Osteoblast (primary cell): ENCODE results near the gene ORMDL3. TPM values are rescaled to one million over a fixed set of nuclear protein-coding genes. Genes with fewer than 3 reads are reported as not detected.

Experiments
- DNase-seq: peaks from one replicate; pipeline ENCODE4 v3.0.0; 2011; ENCODE audit warnings: low spot score, mixed read lengths; ENCODE audit not compliant: insufficient read length; ENCODE audit errors: missing footprints
- H2AFZ ChIP-seq: 2 replicates; pipeline ENCODE4 v1.6.0; 2011; ENCODE audit warnings: mild to moderate bottlenecking, low read length
- H3K27ac ChIP-seq: 2 replicates; pipeline ENCODE4 v1.5.1; 2011; ENCODE audit warnings: mild to moderate bottlenecking, low read depth, low read length, moderate library complexity
- H3K27me3 ChIP-seq: 2 replicates; pipeline ENCODE4 v1.6.0; 2012; ENCODE audit warnings: mild to moderate bottlenecking, control low read depth, inconsistent platforms, low read length, moderate library complexity; ENCODE audit not compliant: insufficient read depth
- H3K36me3 ChIP-seq: 2 replicates; pipeline ENCODE4 v1.5.1; 2011; ENCODE audit warnings: mild to moderate bottlenecking, low read length, control low read depth, moderate library complexity; ENCODE audit not compliant: insufficient read depth
- H3K4me1 ChIP-seq: 2 replicates; pipeline ENCODE4 v1.5.1; 2011; ENCODE audit warnings: mild to moderate bottlenecking, low read length, control low read depth, moderate library complexity; ENCODE audit not compliant: insufficient read depth
- H3K4me2 ChIP-seq: 2 replicates; pipeline ENCODE4 v1.6.0; 2011; ENCODE audit warnings: mild to moderate bottlenecking, low read length; ENCODE audit not compliant: insufficient read depth
- H3K4me3 ChIP-seq: fragments of 200-600 bp; sonication (generic); 3 replicates; pipeline ENCODE4 v1.5.1; 2012; ENCODE audit warnings: mild to moderate bottlenecking, low read length, inconsistent platforms; ENCODE audit not compliant: insufficient read depth
- H3K79me2 ChIP-seq: 2 replicates; pipeline ENCODE4 v1.6.0; 2012; ENCODE audit warnings: mild to moderate bottlenecking, low read length, control low read depth, inconsistent platforms; ENCODE audit not compliant: insufficient read depth
- H3K9me3 ChIP-seq: 2 replicates; pipeline ENCODE4 v1.5.1; 2011; ENCODE audit warnings: low read depth, low read length, control low read depth
- H4K20me1 ChIP-seq: 2 replicates; pipeline ENCODE4 v1.6.0; 2012; ENCODE audit warnings: mild to moderate bottlenecking, low read length, control low read depth; ENCODE audit not compliant: insufficient read depth
- total RNA-seq: library from RNA; depleted of rRNA; stranded (reverse); fragments of >200 nt; gene quantifications from 2 replicates; pipeline ENCODE4 v1.2.3, GENCODE V29; 2012
- TF ChIP-seq, protein P1 (sequence below): IDR thresholded peaks from 2 replicates; pipeline ENCODE4 v1.5.1; 2011; ENCODE audit warnings: mild to moderate bottlenecking, low read depth, low read length, moderate library complexity; ENCODE audit errors: extremely low read depth

Gene ORMDL3
- total RNA-seq, 1 donor, result 39.8 TPM

DNA sequence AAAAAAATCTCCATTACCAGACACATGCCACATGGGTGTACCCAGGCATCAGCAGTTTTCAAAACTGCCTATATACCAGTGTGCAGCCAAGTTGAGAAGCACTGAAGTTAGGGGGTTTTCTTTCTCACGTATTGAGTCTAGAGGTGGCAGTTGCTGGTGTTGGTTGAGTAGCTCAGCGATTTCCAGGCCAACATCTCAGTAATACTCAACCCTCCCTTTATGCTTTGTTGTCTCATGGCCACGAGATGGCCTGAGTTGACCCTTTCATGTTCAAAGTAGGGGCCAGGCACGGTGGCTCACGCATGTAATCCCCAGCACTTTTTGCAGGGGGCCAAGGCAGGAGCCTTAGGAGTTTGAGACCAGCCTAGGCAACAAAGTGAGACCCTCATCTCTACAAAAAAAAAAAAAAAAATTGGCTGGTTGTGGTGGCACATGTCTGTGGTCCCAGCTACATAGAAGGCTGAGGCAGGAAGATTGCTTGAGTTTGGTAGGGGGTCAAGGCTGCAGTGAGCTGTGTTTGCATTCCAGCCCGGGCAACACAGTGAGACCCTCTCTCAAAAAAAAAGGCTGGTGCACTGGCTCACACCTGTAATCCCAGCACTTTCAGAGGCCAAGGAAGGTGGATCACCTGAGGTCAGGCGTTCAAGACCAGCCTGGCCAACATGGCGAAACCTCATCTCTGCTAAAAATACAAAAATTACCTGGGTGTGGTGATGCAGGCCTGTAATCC lies 10.9 kb upstream of the ORMDL3 start:
- Histone ChIP-seq H3K4me1 (peaks cover 17% of the 10 kb centered on the region), H3K27me3 (no peaks in the 10 kb centered on the region), H3K4me2 (no peak overlapping the region), H3K27ac (no peak overlapping the region), H3K36me3 (no peaks in the 10 kb centered on the region), H3K9me3 (no peaks in the 10 kb centered on the region), H2AFZ (no peak overlapping the region), H3K79me2 (no peaks in the 10 kb centered on the region), H3K4me3 (no peak overlapping the region), H4K20me1 (no peaks in the 10 kb centered on the region)
- no peak for DNase-seq
- TF ChIP-seq, protein P1, sequence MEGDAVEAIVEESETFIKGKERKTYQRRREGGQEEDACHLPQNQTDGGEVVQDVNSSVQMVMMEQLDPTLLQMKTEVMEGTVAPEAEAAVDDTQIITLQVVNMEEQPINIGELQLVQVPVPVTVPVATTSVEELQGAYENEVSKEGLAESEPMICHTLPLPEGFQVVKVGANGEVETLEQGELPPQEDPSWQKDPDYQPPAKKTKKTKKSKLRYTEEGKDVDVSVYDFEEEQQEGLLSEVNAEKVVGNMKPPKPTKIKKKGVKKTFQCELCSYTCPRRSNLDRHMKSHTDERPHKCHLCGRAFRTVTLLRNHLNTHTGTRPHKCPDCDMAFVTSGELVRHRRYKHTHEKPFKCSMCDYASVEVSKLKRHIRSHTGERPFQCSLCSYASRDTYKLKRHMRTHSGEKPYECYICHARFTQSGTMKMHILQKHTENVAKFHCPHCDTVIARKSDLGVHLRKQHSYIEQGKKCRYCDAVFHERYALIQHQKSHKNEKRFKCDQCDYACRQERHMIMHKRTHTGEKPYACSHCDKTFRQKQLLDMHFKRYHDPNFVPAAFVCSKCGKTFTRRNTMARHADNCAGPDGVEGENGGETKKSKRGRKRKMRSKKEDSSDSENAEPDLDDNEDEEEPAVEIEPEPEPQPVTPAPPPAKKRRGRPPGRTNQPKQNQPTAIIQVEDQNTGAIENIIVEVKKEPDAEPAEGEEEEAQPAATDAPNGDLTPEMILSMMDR, result no peak

DNA sequence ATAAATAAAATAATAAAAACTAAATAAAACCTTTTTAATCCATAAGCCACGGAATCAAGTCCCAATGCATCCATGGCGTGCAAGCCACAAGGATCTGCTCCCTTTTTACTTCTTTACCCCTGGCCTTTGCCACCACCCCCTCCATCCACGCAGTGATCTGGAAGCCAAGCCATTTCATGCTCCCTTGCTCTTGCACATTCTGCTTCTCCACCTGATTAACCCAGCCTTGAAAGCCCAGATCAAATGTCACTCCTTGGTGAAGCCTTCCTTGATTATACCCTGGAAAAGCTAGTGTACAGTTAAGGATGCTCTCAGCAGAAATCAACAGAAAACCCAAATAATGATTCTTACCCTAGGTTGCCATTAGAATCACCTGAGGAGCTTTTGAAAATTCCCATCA lies 10.0 kb upstream of the ORMDL3 start:
- Histone ChIP-seq H3K36me3 (no peaks in the 10 kb centered on the region), H3K79me2 (no peaks in the 10 kb centered on the region), H3K27me3 (no peaks in the 10 kb centered on the region), H3K9me3 (no peaks in the 10 kb centered on the region), H3K4me2 (no peak overlapping the region), H3K4me3 (no peak overlapping the region), H3K27ac (no peak overlapping the region), H4K20me1 (no peaks in the 10 kb centered on the region), H2AFZ (no peak overlapping the region), H3K4me1 (peaks cover 17% of the 10 kb centered on the region)
- no peak for DNase-seq
- TF ChIP-seq, protein P1, result no peak

DNA sequence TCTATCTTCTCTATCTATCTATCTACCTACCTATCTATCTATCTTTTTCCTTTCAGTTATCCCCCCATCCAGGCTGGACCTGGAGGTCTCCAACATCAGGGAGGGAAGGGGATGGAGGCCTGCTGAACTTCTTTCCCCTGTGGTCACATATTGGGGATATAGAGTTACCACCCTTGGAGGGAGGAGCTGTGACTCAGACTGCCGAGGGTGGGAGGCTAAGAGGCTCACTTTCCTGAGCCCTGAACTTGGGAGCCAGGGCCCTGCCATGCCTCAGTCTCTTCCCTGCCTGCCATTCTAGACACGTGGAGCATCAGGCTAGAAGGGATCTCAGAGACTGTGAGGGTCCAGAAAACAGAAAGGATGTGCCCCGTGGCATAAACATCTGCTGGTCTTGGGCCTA lies 8.5 kb upstream of the ORMDL3 start:
- Histone ChIP-seq H3K4me2 (no peak overlapping the region), H3K79me2 (no peaks in the 10 kb centered on the region), H2AFZ (peak overlapping the region; percentile 72), H3K9me3 (no peaks in the 10 kb centered on the region), H3K27me3 (no peaks in the 10 kb centered on the region), H3K4me3 (no peak overlapping the region), H3K36me3 (no peaks in the 10 kb centered on the region), H3K27ac (no peak overlapping the region), H3K4me1 (peaks cover 17% of the 10 kb centered on the region), H4K20me1 (no peaks in the 10 kb centered on the region)
- peak; percentile 83 for DNase-seq
- TF ChIP-seq, protein P1, result no peak

DNA sequence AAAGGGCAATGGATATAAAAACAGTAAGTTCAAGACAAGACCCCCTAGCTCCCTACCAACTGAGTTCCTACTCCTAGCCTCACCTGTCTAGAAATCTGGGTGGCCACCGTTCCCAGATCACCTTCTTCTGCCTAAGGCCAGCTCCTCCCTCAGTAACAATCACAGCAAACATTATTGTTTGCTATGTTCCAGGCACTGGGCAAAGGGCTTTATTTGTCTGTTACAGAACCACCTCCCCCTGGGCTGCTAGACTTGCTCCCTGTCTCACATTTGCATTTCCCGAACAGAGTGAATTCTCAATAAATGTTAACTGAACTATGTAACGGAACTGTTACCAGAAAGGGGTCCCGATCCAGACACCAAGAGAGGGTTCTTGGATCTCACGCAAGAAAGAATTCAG lies 6.9 kb upstream of the ORMDL3 start:
- H3K27me3 ChIP-seq, result no peaks in the 10 kb centered on the region
- H4K20me1 ChIP-seq, result peaks cover 4% of the 10 kb centered on the region
- TF ChIP-seq, protein P1, result no peak
- H3K4me1 ChIP-seq, result peaks cover 19% of the 10 kb centered on the region
- no peak overlapping the region for H3K27ac ChIP-seq
- H2AFZ ChIP-seq, result no peak overlapping the region
- no peak overlapping the region for H3K4me3 ChIP-seq
- no peaks in the 10 kb centered on the region for H3K36me3 ChIP-seq
- no peaks in the 10 kb centered on the region for H3K79me2 ChIP-seq
- H3K9me3 ChIP-seq, result no peaks in the 10 kb centered on the region
- no peak overlapping the region for H3K4me2 ChIP-seq
- no peak for DNase-seq
